ENCODE measurements around the gene TCF20. TPM values are rescaled to one million over a fixed set of nuclear protein-coding genes. Genes with fewer than 3 reads are reported as not detected.

Gene TCF20
- total and polyA plus RNA-seq, 5 donors from 2014 or later = 1.4 to 101 (median 2.1) TPM

DNA sequence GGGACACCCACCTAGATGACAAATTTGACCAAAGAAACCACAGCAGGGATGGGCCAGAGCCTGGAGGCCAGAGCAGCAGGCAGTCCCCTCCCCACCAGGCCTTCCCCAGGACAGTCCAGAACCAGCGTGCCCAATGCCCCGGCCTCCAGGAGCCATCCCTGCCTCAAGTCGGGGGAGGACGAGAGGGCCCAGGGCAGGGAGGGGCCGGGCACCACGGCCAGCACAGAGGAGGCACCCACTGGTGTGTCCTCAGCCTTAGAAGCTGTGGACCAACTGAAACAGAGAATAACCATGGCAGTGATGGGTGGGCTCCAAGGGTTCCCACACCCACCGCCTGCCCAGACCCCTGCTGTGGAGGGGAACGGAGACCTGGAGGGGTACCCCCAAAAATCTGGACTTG lies 28.3 kb upstream of the TCF20 start:
- Histone ChIP-seq H3K4me1 (ENCODE audit: control insufficient read depth, insufficient read depth, low read length, poor library complexity, severe bottlenecking) (peaks cover 67% of the 10 kb centered on the region), H3K27me3 (ENCODE audit: control insufficient read depth, insufficient read depth, low read length) (no peaks in the 10 kb centered on the region), H3K27ac (ENCODE audit: insufficient read depth, low read length, poor library complexity, severe bottlenecking) (peak overlapping the region; percentile 36), H3K36me3 (ENCODE audit: control insufficient read depth, insufficient read depth, low read length) (no peaks in the 10 kb centered on the region), H3K9me3 (ENCODE audit: control insufficient read depth in 2 of 2, low read length in 2 of 2) (no peaks in the 10 kb centered on the region), H3K4me3 (ENCODE audit: low read depth, low read length) (no peak overlapping the region)
- ATAC-seq (ENCODE audit: low read depth in 2 of 2) (no peak), DNase-seq (no peak)
- Mint-ChIP-seq H3K27ac (peak overlapping the region; percentile 69 to 98 (median 97)), H3K9me3 (peaks cover 0 to 1% (median 0%) of the 10 kb centered on the region in 7 donors), H3K4me3 (peak overlapping the region in 3 of 4 donors; percentile 39 to 69 (median 43)), H3K36me3 (no peaks in the 10 kb centered on the region), H3K27me3 (peaks cover 4% of the 10 kb centered on the region), H3K4me1 (peaks cover 0 to 96% (median 42%) of the 10 kb centered on the region in 4 donors)

GRCh38 chr22:42297778-42298177 lies 27.3 kb upstream of the TCF20 start:
- H3K4me3 Mint-ChIP-seq = peak overlapping the region in 3 of 4 donors; percentile 10 to 58 (median 43)
- peaks cover 0 to 1% (median 0%) of the 10 kb centered on the region in 7 donors for H3K9me3 Mint-ChIP-seq
- H3K4me1 Mint-ChIP-seq = peaks cover 0 to 94% (median 43%) of the 10 kb centered on the region in 4 donors
- Histone ChIP-seq H3K4me3 (ENCODE audit: low read depth, low read length) (no peak overlapping the region), H3K36me3 (ENCODE audit: control insufficient read depth, insufficient read depth, low read length) (no peaks in the 10 kb centered on the region), H3K27ac (ENCODE audit: insufficient read depth, low read length, poor library complexity, severe bottlenecking) (no peak overlapping the region), H3K27me3 (ENCODE audit: control insufficient read depth, insufficient read depth, low read length) (no peaks in the 10 kb centered on the region), H3K9me3 (ENCODE audit: control insufficient read depth in 2 of 2, low read length in 2 of 2) (no peaks in the 10 kb centered on the region), H3K4me1 (ENCODE audit: control insufficient read depth, insufficient read depth, low read length, poor library complexity, severe bottlenecking) (peaks cover 71% of the 10 kb centered on the region)
- H3K27ac Mint-ChIP-seq = peak overlapping the region; percentile 2 to 98 (median 97)
- ATAC-seq (ENCODE audit: low read depth in 2 of 2) = no peak
- H3K27me3 Mint-ChIP-seq = peaks cover 4% of the 10 kb centered on the region
- DNase-seq = no peak
- H3K36me3 Mint-ChIP-seq = no peaks in the 10 kb centered on the region

- ATAC-seq (ENCODE audit: low read depth in 2 of 2) (no peak), DNase-seq (no peak)
- Mint-ChIP-seq H3K4me1 (peaks cover 0 to 95% (median 43%) of the 10 kb centered on the region in 4 donors), H3K36me3 (no peaks in the 10 kb centered on the region), H3K4me3 (no peak overlapping the region), H3K9me3 (peaks cover 0 to 1% (median 0%) of the 10 kb centered on the region in 7 donors), H3K27ac (peak overlapping the region in 1 of 3 donors; percentile 8), H3K27me3 (peaks cover 4% of the 10 kb centered on the region)
- Histone ChIP-seq H3K27ac (ENCODE audit: insufficient read depth, low read length, poor library complexity, severe bottlenecking) (no peak overlapping the region), H3K4me1 (ENCODE audit: control insufficient read depth, insufficient read depth, low read length, poor library complexity, severe bottlenecking) (peaks cover 63% of the 10 kb centered on the region), H3K36me3 (ENCODE audit: control insufficient read depth, insufficient read depth, low read length) (no peaks in the 10 kb centered on the region), H3K27me3 (ENCODE audit: control insufficient read depth, insufficient read depth, low read length) (no peaks in the 10 kb centered on the region), H3K4me3 (ENCODE audit: low read depth, low read length) (no peak overlapping the region), H3K9me3 (ENCODE audit: control insufficient read depth in 2 of 2, low read length in 2 of 2) (no peaks in the 10 kb centered on the region)
These were observed 26.4 kb upstream of the TCF20 start for GRCh38 chr22:42296883-42297282.

DNA sequence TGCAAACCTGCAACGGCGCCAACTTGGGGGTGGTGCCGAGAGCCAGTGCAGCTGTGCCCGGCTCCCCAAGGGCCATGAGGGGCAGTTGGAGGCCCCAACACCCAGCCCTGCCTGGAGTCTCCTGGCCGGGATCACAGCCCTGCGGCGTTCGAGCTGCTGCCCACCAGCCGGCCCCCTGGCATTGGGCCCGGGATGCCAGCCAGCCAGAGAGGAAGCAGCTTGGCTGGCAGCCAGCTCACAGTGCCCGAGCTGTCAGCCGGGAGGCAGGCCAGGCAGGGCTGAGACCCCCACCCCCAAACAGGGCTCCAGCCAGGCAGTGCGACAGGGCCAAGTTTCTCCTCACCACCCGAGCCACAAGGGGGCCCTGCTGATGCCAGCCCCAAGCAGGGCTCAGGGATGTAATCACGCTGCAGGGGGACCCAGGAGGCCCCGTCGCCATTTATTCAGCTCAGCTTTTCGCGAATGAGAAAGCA lies 26.0 kb upstream of the TCF20 start:
- DNase-seq (no peak), ATAC-seq (ENCODE audit: low read depth in 2 of 2) (no peak)
- H3K27ac Mint-ChIP-seq = peak overlapping the region in 1 of 3 donors; percentile 43
- Histone ChIP-seq H3K27ac (ENCODE audit: insufficient read depth, low read length, poor library complexity, severe bottlenecking) (no peak overlapping the region), H3K9me3 (ENCODE audit: control insufficient read depth in 2 of 2, low read length in 2 of 2) (no peaks in the 10 kb centered on the region), H3K4me3 (ENCODE audit: low read depth, low read length) (no peak overlapping the region), H3K4me1 (ENCODE audit: control insufficient read depth, insufficient read depth, low read length, poor library complexity, severe bottlenecking) (peaks cover 58% of the 10 kb centered on the region), H3K27me3 (ENCODE audit: control insufficient read depth, insufficient read depth, low read length) (no peaks in the 10 kb centered on the region), H3K36me3 (ENCODE audit: control insufficient read depth, insufficient read depth, low read length) (no peaks in the 10 kb centered on the region)
- H3K4me1 Mint-ChIP-seq = peaks cover 0 to 95% (median 46%) of the 10 kb centered on the region in 4 donors
- peaks cover 0 to 1% (median 0%) of the 10 kb centered on the region in 7 donors for H3K9me3 Mint-ChIP-seq
- no peaks in the 10 kb centered on the region for H3K36me3 Mint-ChIP-seq
- peaks cover 4% of the 10 kb centered on the region for H3K27me3 Mint-ChIP-seq
- H3K4me3 Mint-ChIP-seq = no peak overlapping the region

DNA sequence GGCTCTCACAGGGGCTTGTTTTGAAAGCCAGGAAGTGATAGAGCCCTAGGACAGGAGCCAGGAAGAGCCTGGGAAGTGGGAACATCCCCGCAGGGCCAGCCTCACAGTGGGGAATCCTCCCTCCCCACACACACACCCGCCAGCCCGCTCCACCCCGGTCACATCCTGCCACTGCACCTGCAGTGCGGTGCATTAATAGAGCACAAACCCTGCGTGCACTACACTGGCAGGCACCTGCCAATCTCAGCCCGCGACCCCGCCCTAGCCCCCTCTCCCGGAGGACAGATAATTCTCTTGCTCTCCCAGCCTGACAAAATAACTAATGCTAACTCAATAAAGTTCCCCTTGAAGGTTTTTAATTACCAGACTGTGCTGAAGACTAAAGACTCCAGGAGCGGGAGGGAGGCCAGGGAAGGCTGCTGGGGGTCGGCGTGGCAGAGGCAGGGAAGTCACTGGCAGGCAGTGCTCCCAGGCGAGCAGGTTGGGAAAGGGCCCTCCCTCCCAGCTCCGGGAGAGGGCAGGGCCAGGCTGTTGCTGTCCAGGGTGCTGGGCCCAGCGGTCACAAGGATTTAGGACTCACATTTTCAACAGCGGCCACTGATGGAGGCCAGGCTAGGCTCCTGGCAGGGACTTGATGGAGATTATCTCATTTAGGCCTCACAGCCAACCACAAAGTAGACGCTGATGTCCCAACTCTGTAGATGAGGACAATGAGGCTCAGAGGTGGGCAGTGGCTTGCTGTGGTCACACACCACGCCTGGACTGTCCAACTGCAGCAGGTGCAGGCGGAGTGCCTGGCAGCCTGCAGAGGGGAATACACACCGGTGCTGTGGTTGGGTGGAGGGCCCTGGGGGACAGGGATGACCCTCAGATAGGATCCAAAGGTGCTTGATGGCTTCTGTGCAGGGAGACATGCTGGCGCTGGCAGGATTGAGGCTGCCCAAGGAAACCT lies 23.9 kb upstream of the TCF20 start:
- H3K4me1 Mint-ChIP-seq = peaks cover 0 to 79% (median 30%) of the 10 kb centered on the region in 4 donors
- H3K36me3 Mint-ChIP-seq = no peaks in the 10 kb centered on the region

DNA sequence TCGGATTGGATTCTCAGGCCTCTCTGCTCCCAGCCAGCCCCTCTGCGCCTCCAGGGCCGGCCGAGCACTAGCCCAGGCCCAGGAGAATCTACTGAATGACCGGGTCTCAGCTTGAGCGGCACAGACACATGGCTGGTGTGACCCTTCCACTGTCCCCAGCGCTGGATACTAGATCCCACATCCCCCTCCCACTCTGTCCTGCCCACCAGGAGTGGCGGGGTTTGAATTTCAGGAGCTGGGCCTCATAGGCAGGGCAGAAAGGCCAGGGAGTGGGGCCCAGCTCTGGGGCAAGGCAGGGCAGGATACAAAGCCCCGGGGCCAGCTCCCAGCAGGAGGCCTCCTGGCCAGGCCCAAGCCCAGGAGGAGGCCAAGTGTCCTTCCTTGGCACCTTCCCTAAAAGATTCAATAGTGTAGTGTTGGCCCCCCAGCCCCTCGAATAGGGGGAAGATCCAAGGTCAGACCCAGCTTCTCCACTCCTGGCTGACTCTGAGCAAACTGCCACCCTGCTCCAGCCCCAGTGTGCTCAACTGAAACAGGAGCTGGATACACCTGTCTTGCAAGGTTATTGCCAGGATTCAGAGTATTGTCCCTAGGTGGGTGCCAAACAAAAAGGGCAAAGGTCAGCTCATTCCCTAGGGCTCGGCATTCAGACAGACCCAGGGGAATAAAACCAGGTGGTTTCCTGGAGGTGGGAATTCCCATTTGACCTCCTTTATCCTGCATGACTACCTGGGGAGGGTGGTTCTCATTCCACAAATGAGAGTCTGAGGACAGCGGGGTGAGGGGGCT lies 22.5 kb upstream of the TCF20 start:
- H3K4me1 ChIP-seq (ENCODE audit: control insufficient read depth, insufficient read depth, low read length, poor library complexity, severe bottlenecking) = peaks cover 25% of the 10 kb centered on the region
- H3K27me3 ChIP-seq (ENCODE audit: control insufficient read depth, insufficient read depth, low read length) = no peaks in the 10 kb centered on the region
- H3K36me3 ChIP-seq (ENCODE audit: control insufficient read depth, insufficient read depth, low read length) = no peaks in the 10 kb centered on the region
- H3K4me3 ChIP-seq (ENCODE audit: low read depth, low read length) = no peak overlapping the region
- H3K4me1 Mint-ChIP-seq = peaks cover 0 to 67% (median 24%) of the 10 kb centered on the region in 4 donors
- H3K4me3 Mint-ChIP-seq = no peak overlapping the region
- ATAC-seq (ENCODE audit: low read depth in 2 of 2) = no peak
- peak overlapping the region in 1 of 3 donors; percentile 42 for H3K27ac Mint-ChIP-seq
- no peak overlapping the region for H3K27ac ChIP-seq (ENCODE audit: insufficient read depth, low read length, poor library complexity, severe bottlenecking)
- no peaks in the 10 kb centered on the region for H3K9me3 Mint-ChIP-seq
- no peaks in the 10 kb centered on the region for H3K36me3 Mint-ChIP-seq
- no peaks in the 10 kb centered on the region for H3K9me3 ChIP-seq (ENCODE audit: control insufficient read depth in 2 of 2, low read length in 2 of 2)
- no peak for DNase-seq
- H3K27me3 Mint-ChIP-seq = no peaks in the 10 kb centered on the region

More for the DNA sequence above, 23.9 kb upstream of the TCF20 start:
- Histone ChIP-seq H3K9me3 (ENCODE audit: control insufficient read depth in 2 of 2, low read length in 2 of 2) (no peaks in the 10 kb centered on the region), H3K27me3 (ENCODE audit: control insufficient read depth, insufficient read depth, low read length) (no peaks in the 10 kb centered on the region), H3K36me3 (ENCODE audit: control insufficient read depth, insufficient read depth, low read length) (no peaks in the 10 kb centered on the region), H3K27ac (ENCODE audit: insufficient read depth, low read length, poor library complexity, severe bottlenecking) (no peak overlapping the region), H3K4me3 (ENCODE audit: low read depth, low read length) (no peak overlapping the region), H3K4me1 (ENCODE audit: control insufficient read depth, insufficient read depth, low read length, poor library complexity, severe bottlenecking) (peaks cover 37% of the 10 kb centered on the region)
- Mint-ChIP-seq H3K4me3 (peak overlapping the region; percentile 11 to 71 (median 26)), H3K9me3 (no peaks in the 10 kb centered on the region), H3K27me3 (no peaks in the 10 kb centered on the region), H3K27ac (peak overlapping the region in 2 of 3 donors; percentile 38 to 80)
- peak in 2 of 3 donors; percentile 56 to 69 for DNase-seq
- peak; percentile 81 for ATAC-seq (ENCODE audit: low read depth in 2 of 2)

- Histone ChIP-seq H3K4me1 (ENCODE audit: control insufficient read depth, insufficient read depth, low read length, poor library complexity, severe bottlenecking) (peaks cover 25% of the 10 kb centered on the region), H3K9me3 (ENCODE audit: control insufficient read depth in 2 of 2, low read length in 2 of 2) (no peaks in the 10 kb centered on the region), H3K27ac (ENCODE audit: insufficient read depth, low read length, poor library complexity, severe bottlenecking) (no peak overlapping the region), H3K4me3 (ENCODE audit: low read depth, low read length) (no peak overlapping the region), H3K27me3 (ENCODE audit: control insufficient read depth, insufficient read depth, low read length) (no peaks in the 10 kb centered on the region), H3K36me3 (ENCODE audit: control insufficient read depth, insufficient read depth, low read length) (no peaks in the 10 kb centered on the region)
- ATAC-seq (ENCODE audit: low read depth in 2 of 2) = no peak
- Mint-ChIP-seq H3K9me3 (no peaks in the 10 kb centered on the region), H3K36me3 (no peaks in the 10 kb centered on the region), H3K27me3 (no peaks in the 10 kb centered on the region), H3K27ac (peak overlapping the region in 1 of 3 donors; percentile 67), H3K4me3 (no peak overlapping the region), H3K4me1 (peaks cover 4 to 66% (median 21%) of the 10 kb centered on the region in 4 donors)
- DNase-seq = no peak
These were observed 20.8 kb upstream of the TCF20 start for GRCh38 chr22:42291287-42291686.

All from CD4-positive, CD25-positive, alpha-beta regulatory T cell (primary cell).